H1 (cell line): Measurements from ENCODE around the gene NPFFR2. TPM values are rescaled to one million over a fixed set of nuclear protein-coding genes. Genes with fewer than 3 reads are reported as not detected.

Source experiments
- CTCF ChIA-PET: fragments of 300-600 bp; sonication (Branson Sonifier 250); formaldehyde crosslinking; loops from one replicate; lab custom pipeline; 2021; ENCODE audit not compliant: partially characterized antibody; lab: Charles Lee
- POLR2A ChIA-PET: fragments of 300-600 bp; sonication (Branson Sonifier 250); formaldehyde crosslinking; loops from one replicate; lab custom pipeline; 2021; ENCODE audit warnings: inconsistent platforms; ENCODE audit not compliant: partially characterized antibody; lab: Charles Lee
- DNase-seq, 2 experiments: peaks; one replicate each; pipeline versions ENCODE4 v3.0.0 to v3.0.0-alpha.2; 2010 to 2022; ENCODE audit warnings: low spot score in 2 of 2, low read depth in 1 of 2, mixed read lengths in 1 of 2
- FAIRE-seq: peaks from 2 replicates; lab custom pipeline; 2011; peaks lifted over from hg19 to GRCh38; lab: Jason Lieb, UNC
- H2AFZ ChIP-seq: 2 replicates; pipeline ENCODE4 v1.8.1; 2012; ENCODE audit warnings: low read length, inconsistent platforms
- H2AK5ac ChIP-seq: 2 replicates; pipeline ENCODE4 v1.6.1; 2013; ENCODE audit warnings: low read depth, low read length
- H2BK120ac ChIP-seq: replicated peaks from 2 replicates; pipeline ENCODE3; 2013; ENCODE audit warnings: low read depth, low read length, inconsistent platforms
- H2BK12ac ChIP-seq: 2 replicates; pipeline ENCODE4 v1.6.1; 2013; ENCODE audit warnings: low read depth, low read length
- H2BK15ac ChIP-seq: 2 replicates; pipeline ENCODE4 v1.6.1; 2013; ENCODE audit warnings: low read length
- H2BK20ac ChIP-seq: 2 replicates; pipeline ENCODE4 v1.6.1; 2013; ENCODE audit warnings: low read length
- H2BK5ac ChIP-seq: 2 replicates; pipeline ENCODE4 v1.6.1; 2013; ENCODE audit warnings: low read depth, low read length
- H3K14ac ChIP-seq: 2 replicates; pipeline ENCODE4 v1.6.1; 2013; ENCODE audit warnings: inconsistent platforms; ENCODE audit not compliant: insufficient read length
- H3K18ac ChIP-seq: 2 replicates; pipeline ENCODE4 v1.6.1; 2013; ENCODE audit warnings: low read length; ENCODE audit errors: extremely low read depth
- H3K23ac ChIP-seq: 2 replicates; pipeline ENCODE4 v1.6.1; 2013; ENCODE audit warnings: inconsistent platforms; ENCODE audit not compliant: insufficient read length
- H3K23me2 ChIP-seq: 2 replicates; pipeline ENCODE4 v1.6.1; 2013; ENCODE audit warnings: low read depth, low read length
- H3K27ac ChIP-seq: 2 replicates; pipeline ENCODE4 v1.6.1; 2011; ENCODE audit warnings: low read depth, low read length, inconsistent platforms
- H3K27me3 ChIP-seq, 4 experiments: replicated peaks in 1 of 4; 1 replicate in 1 of 4; 2 replicates in 3 of 4; pipeline versions ENCODE4 v1.6.1 to v1.8.1; 2011 to 2013; ENCODE audit warnings: low read length in 3 of 4, mild to moderate bottlenecking in 3 of 4, inconsistent platforms in 2 of 4, mixed read lengths in 2 of 4, moderate library complexity in 1 of 4; ENCODE audit not compliant: control insufficient read depth in 3 of 4, insufficient read depth in 3 of 4; ENCODE audit errors: extremely low read depth in 1 of 4
- H3K36me3 ChIP-seq, 4 experiments: 2 replicates each; pipeline versions ENCODE4 v1.6.1 to v1.8.1; 2011 to 2013; ENCODE audit warnings: mild to moderate bottlenecking in 4 of 4, low read length in 3 of 4, moderate library complexity in 2 of 4, control low read depth in 1 of 4, inconsistent platforms in 1 of 4; ENCODE audit not compliant: insufficient read depth in 4 of 4, control insufficient read depth in 2 of 4
- H3K4ac ChIP-seq: replicated peaks from 2 replicates; pipeline ENCODE3; 2013; ENCODE audit warnings: low read length, low read depth, mixed read lengths, inconsistent platforms; ENCODE audit not compliant: insufficient read length
- H3K4me1 ChIP-seq, 4 experiments: replicated peaks in 1 of 4; 1 replicate in 1 of 4; 2 replicates in 3 of 4; pipeline versions ENCODE4 v1.6.1 to v1.8.1; 2011 to 2013; ENCODE audit warnings: low read length in 3 of 4, inconsistent platforms in 2 of 4, mixed read lengths in 1 of 4; ENCODE audit not compliant: insufficient read depth in 4 of 4, control insufficient read depth in 3 of 4
- H3K4me2 ChIP-seq, 2 experiments: 2 replicates each; pipeline versions ENCODE4 v1.6.1 to v1.8.1; 2011 to 2013; ENCODE audit warnings: low read depth in 2 of 2, low read length in 2 of 2, control low read depth in 1 of 2, inconsistent platforms in 1 of 2, mild to moderate bottlenecking in 1 of 2; ENCODE audit not compliant: insufficient read depth in 1 of 2
- H3K4me3 ChIP-seq, 4 experiments: fragments of 200-600, 300-600 bp in 1 of 4; sonication (generic), shearing (Covaris generic), sonication (Bioruptor Twin) in 1 of 4; 2 replicates each; pipeline versions ENCODE4 v1.5.1 to v1.8.1; 2011 to 2016; ENCODE audit warnings: low read length in 4 of 4, low read depth in 3 of 4, control low read depth in 2 of 4, inconsistent platforms in 2 of 4, mild to moderate bottlenecking in 2 of 4, mixed read lengths in 1 of 4, moderate library complexity in 1 of 4; ENCODE audit not compliant: insufficient read depth in 2 of 4; ENCODE audit errors: extremely low read depth in 1 of 4
- H3K56ac ChIP-seq: replicated peaks from 2 replicates; pipeline ENCODE3; 2013; ENCODE audit warnings: low read depth, mild to moderate bottlenecking, mixed read lengths, low read length, inconsistent platforms; ENCODE audit not compliant: insufficient read length
- H3K79me1 ChIP-seq: 2 replicates; pipeline ENCODE4 v1.6.1; 2013; ENCODE audit warnings: low read depth, low read length, control low read depth
- H3K79me2 ChIP-seq, 2 experiments: 2 replicates each; pipeline versions ENCODE4 v1.6.1 to v1.8.1; 2012 to 2013; ENCODE audit warnings: low read length in 2 of 2, mild to moderate bottlenecking in 2 of 2, inconsistent platforms in 1 of 2; ENCODE audit not compliant: insufficient read depth in 2 of 2, control insufficient read depth in 1 of 2
- H3K9ac ChIP-seq, 4 experiments: replicated peaks in 1 of 4; 1 replicate in 1 of 4; 2 replicates in 3 of 4; pipeline versions ENCODE4 v1.6.1 to v1.8.1; 2011 to 2013; ENCODE audit warnings: low read depth in 3 of 4, low read length in 3 of 4, control low read depth in 2 of 4, mild to moderate bottlenecking in 2 of 4, moderate library complexity in 2 of 4, inconsistent platforms in 1 of 4; ENCODE audit errors: extremely low read depth in 1 of 4
- H3K9me3 ChIP-seq, 2 experiments: 2 replicates each; pipeline versions ENCODE4 v1.6.1 to v1.8.1; 2012 to 2013; ENCODE audit warnings: mild to moderate bottlenecking in 2 of 2, moderate library complexity in 2 of 2, control low read depth in 1 of 2, inconsistent platforms in 1 of 2, low read depth in 1 of 2, low read length in 1 of 2, mixed read lengths in 1 of 2; ENCODE audit not compliant: insufficient read depth in 2 of 2
- H4K20me1 ChIP-seq, 2 experiments: replicated peaks in 1 of 2; 2 replicates each; pipeline versions ENCODE3 to v1.8.1; 2011 to 2013; ENCODE audit warnings: inconsistent platforms in 2 of 2, low read length in 2 of 2, mild to moderate bottlenecking in 1 of 2; ENCODE audit not compliant: insufficient read depth in 2 of 2, control insufficient read depth in 1 of 2
- H4K5ac ChIP-seq: 2 replicates; pipeline ENCODE4 v1.6.1; 2013; ENCODE audit warnings: low read length, low read depth, mixed read lengths, inconsistent platforms; ENCODE audit not compliant: insufficient read length
- H4K8ac ChIP-seq: 2 replicates; pipeline ENCODE4 v1.8.0; 2013; ENCODE audit warnings: mild to moderate bottlenecking, moderate library complexity, low read length, inconsistent platforms; ENCODE audit not compliant: insufficient read depth; ENCODE audit errors: extremely low read depth
- H4K91ac ChIP-seq: replicated peaks from 2 replicates; pipeline ENCODE3; 2013; ENCODE audit warnings: low read length, mixed read lengths, inconsistent platforms; ENCODE audit not compliant: insufficient read length
- BACH1 ChIP-seq: IDR thresholded peaks from 2 replicates; pipeline ENCODE4 v1.6.1; 2012; ENCODE audit warnings: low read length, improper control_type of control experiment
- CHD2 ChIP-seq: IDR thresholded peaks from 2 replicates; pipeline ENCODE4 v1.6.1; 2012; ENCODE audit warnings: low read length, improper control_type of control experiment
- EP300 ChIP-seq, 2 experiments: IDR thresholded peaks; 1 replicate in 1 of 2; 2 replicates in 1 of 2; pipeline ENCODE4 v1.6.1; 2011 to 2012; ENCODE audit warnings: low read depth in 2 of 2, low read length in 2 of 2, mild to moderate bottlenecking in 2 of 2, borderline replicate concordance in 1 of 2, inconsistent platforms in 1 of 2, moderate library complexity in 1 of 2
- FOSL1 ChIP-seq: IDR thresholded peaks from 2 replicates; pipeline ENCODE4 v1.6.1; 2011; ENCODE audit warnings: mild to moderate bottlenecking, low read depth, low read length, moderate library complexity; ENCODE audit not compliant: insufficient read depth
- GABPA ChIP-seq: IDR thresholded peaks from 2 replicates; pipeline ENCODE4 v1.6.1; 2011; ENCODE audit warnings: mild to moderate bottlenecking, low read length, moderate library complexity, borderline replicate concordance; ENCODE audit not compliant: insufficient read depth
- JUN ChIP-seq: IDR thresholded peaks from 2 replicates; pipeline ENCODE4 v1.6.1; 2011; ENCODE audit warnings: low read depth, mild to moderate bottlenecking, improper control_type of control experiment, low read length
- POLR2AphosphoS5 ChIP-seq: IDR thresholded peaks from 2 replicates; pipeline ENCODE4 v1.6.1; 2011; ENCODE audit warnings: low read depth, low read length
- SIRT6 ChIP-seq: IDR thresholded peaks from one replicate; pipeline ENCODE4 v1.7.1; 2012; ENCODE audit warnings: low read length, inconsistent platforms
- YY1 ChIP-seq: IDR thresholded peaks from 2 replicates; pipeline ENCODE4 v1.6.1; 2011; ENCODE audit warnings: low read depth, mild to moderate bottlenecking, low read length
- WGBS, 2 experiments: shearing (Covaris generic) in 1 of 2; methylation state at CpG; one replicate each; pipeline versions ENCODE4 v1.1.6 to v1.1.7; 2013 to 2015; ENCODE audit warnings: low lambda C conversion rate in 2 of 2, mixed read lengths in 2 of 2, inconsistent platforms in 1 of 2, low coverage in 1 of 2, missing lambda C conversion rate in 1 of 2; ENCODE audit not compliant: insufficient replicate concordance in 2 of 2, insufficient coverage in 1 of 2, insufficient read length in 1 of 2; ENCODE audit errors: extremely low coverage in 1 of 2, missing lambda C conversion rate in 1 of 2; 5-methylcytosine and 5-hydroxymethylcytosine counted together
- polyA plus RNA-seq, 7 experiments: library from polyadenylated mRNA; depleted of rRNA in 3 of 7; stranded (reverse) in 5 of 7; unstranded in 2 of 7; fragments of >200 nt in 5 of 7; fragments of 200-250 nt in 2 of 7; gene quantifications; 1 replicate in 5 of 7; 2 replicates in 1 of 7; 4 replicates in 1 of 7; pipeline versions ENCODE4 v1.2.1 to v1.2.3, GENCODE V29; 2011 to 2013; ENCODE audit warnings: missing spikeins in 2 of 7, mixed read lengths in 2 of 7
- total RNA-seq: library from RNA; stranded (reverse); fragmentation: NEBNext Ultra II Directional; extraction: Animal tissue kit (Norgen Biotek cat#: 25700); gene quantifications from 2 replicates; pipeline ENCODE4 v1.2.1, GENCODE V29; 2021
- TF ChIP-seq, protein P1 (sequence below), 3 experiments: IDR thresholded peaks; 1 replicate in 2 of 3; 2 replicates in 1 of 3; pipeline versions ENCODE4 v1.5.1 to v1.6.1; 2011; ENCODE audit warnings: low read length in 3 of 3, mild to moderate bottlenecking in 3 of 3, inconsistent platforms in 2 of 3, low read depth in 1 of 3, moderate library complexity in 1 of 3; ENCODE audit not compliant: insufficient read depth in 1 of 3; ENCODE audit errors: control extremely low read depth in 1 of 3
- TF ChIP-seq, protein P2 (sequence below): IDR thresholded peaks from 2 replicates; pipeline ENCODE4 v1.6.1; 2012; ENCODE audit warnings: inconsistent platforms

NPFFR2 gene
- total and polyA plus RNA-seq, 2 of the 8 experiments (the other 6 are each of a cell fraction or from before 2014, with no cell fraction given): 0.26 to 0.53 TPM

DNA sequence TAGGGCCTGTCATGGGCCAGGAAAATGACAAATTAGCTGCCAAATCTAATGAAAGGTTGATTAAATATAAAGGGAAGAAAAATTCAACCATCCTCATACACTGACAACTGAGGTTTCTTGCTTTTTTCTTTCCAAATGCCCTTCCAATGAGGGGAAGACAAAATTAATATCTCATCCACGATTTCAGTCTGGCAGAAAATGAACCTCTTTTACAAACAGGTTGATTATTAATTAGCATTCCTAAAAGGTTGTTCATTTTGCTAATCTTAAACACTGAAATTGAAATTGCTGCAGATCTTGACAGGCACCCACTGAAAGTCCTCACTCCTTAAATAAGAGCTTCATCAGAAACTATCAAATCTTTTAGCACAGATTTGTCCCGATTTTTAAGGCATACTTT, 45.5 kb downstream of the NPFFR2 start:
- Histone ChIP-seq H2AFZ (no peak overlapping the region), H3K4me3 (no peak overlapping the region), H3K9ac (no peak overlapping the region), H3K27ac (no peak overlapping the region), H3K79me2 (no peaks in the 10 kb centered on the region), H3K56ac (no peak overlapping the region), H3K4me1 (no peaks in the 10 kb centered on the region; a peak in 1 of 7 replicates), H2BK12ac (no peak overlapping the region), H2BK120ac (no peak overlapping the region), H3K36me3 (no peaks in the 10 kb centered on the region), H2BK20ac (no peak overlapping the region), H3K79me1 (no peaks in the 10 kb centered on the region), H3K18ac (no peak overlapping the region), H3K9me3 (no peaks in the 10 kb centered on the region; a peak in 1 of 4 replicates), H4K91ac (no peak overlapping the region), H3K14ac (no peak overlapping the region), H4K20me1 (no peaks in the 10 kb centered on the region), H2BK5ac (no peak overlapping the region), H4K8ac (no peak overlapping the region), H2BK15ac (no peak overlapping the region), H3K4me2 (no peak overlapping the region), H2AK5ac (no peak overlapping the region), H3K23me2 (no peaks in the 10 kb centered on the region), H3K27me3 (no peaks in the 10 kb centered on the region), H3K4ac (no peak overlapping the region), H3K23ac (no peak overlapping the region), H4K5ac (no peak overlapping the region)
- POLR2A ChIA-PET: no interaction called here
- DNase-seq (no peak), FAIRE-seq (no peak)
- 90% methylated on average over 2 of the region's 2 CpGs; no CpG with 5 or more reads in 1 of the 2 experiments for WGBS, 2 experiments
- CTCF ChIA-PET: interaction anchor here (0.8 kb wide), 1 partner anchor 14 kb away, joined by 3 read pairs; no protein-coding TSS in a partner anchor
- no peak for TF ChIP-seq BACH1
- TF ChIP-seq, protein P1, sequence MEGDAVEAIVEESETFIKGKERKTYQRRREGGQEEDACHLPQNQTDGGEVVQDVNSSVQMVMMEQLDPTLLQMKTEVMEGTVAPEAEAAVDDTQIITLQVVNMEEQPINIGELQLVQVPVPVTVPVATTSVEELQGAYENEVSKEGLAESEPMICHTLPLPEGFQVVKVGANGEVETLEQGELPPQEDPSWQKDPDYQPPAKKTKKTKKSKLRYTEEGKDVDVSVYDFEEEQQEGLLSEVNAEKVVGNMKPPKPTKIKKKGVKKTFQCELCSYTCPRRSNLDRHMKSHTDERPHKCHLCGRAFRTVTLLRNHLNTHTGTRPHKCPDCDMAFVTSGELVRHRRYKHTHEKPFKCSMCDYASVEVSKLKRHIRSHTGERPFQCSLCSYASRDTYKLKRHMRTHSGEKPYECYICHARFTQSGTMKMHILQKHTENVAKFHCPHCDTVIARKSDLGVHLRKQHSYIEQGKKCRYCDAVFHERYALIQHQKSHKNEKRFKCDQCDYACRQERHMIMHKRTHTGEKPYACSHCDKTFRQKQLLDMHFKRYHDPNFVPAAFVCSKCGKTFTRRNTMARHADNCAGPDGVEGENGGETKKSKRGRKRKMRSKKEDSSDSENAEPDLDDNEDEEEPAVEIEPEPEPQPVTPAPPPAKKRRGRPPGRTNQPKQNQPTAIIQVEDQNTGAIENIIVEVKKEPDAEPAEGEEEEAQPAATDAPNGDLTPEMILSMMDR (IDR thresholded peaks at IDR 0.05; ENCODE audit: control extremely low read depth in 1 of 3, insufficient read depth in 1 of 3, low read depth in 1 of 3, low read length in 3 of 3): no peak
- no peak for TF ChIP-seq FOSL1
- no peak for TF ChIP-seq GABPA
- no peak for TF ChIP-seq POLR2AphosphoS5
- TF ChIP-seq CHD2: no peak
- TF ChIP-seq YY1: no peak
- TF ChIP-seq EP300 (IDR thresholded peaks at IDR 0.05; ENCODE audit: borderline replicate concordance in 1 of 2, low read depth in 2 of 2, low read length in 2 of 2): no peak
- TF ChIP-seq, protein P2, sequence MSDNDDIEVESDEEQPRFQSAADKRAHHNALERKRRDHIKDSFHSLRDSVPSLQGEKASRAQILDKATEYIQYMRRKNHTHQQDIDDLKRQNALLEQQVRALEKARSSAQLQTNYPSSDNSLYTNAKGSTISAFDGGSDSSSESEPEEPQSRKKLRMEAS: no peak
- TF ChIP-seq SIRT6: no peak
- TF ChIP-seq JUN: no peak
